ENCODE data around the gene EPHB3.

GRCh38 chr3:184601576-184602371 lies 40.2 kb downstream of the EPHB3 start:
- TF ChIP-seq CTCF (IDR thresholded peaks at IDR 0.05) (no peak), POLR2A (IDR thresholded peaks at IDR 0.05) (no peak)
